Endothelial cell of umbilical vein (primary cell): ENCODE measurements around the gene HMGCS2. TPM values are rescaled to one million over a fixed set of nuclear protein-coding genes. Genes with fewer than 3 reads are reported as not detected.

ENCODE experiments used
- BruUV-seq: library from RNA; stranded (reverse); fragments of 400-500 nt; replicated peaks from 2 replicates; lab custom pipeline; 2021; lab: Mats Ljungman, UMichigan
- CTCF ChIA-PET: fragments of 300-600, 350-600 bp; sonication (Branson Sonifier 250); formaldehyde crosslinking; loops from one replicate; lab custom pipeline; 2021; ENCODE audit warnings: antibody characterized with exemption, inconsistent platforms; lab: Charles Lee
- POLR2A ChIA-PET: fragments of 300-600, 350-600 bp; sonication (Branson Sonifier 250); formaldehyde crosslinking; loops from one replicate; lab custom pipeline; 2021; ENCODE audit warnings: antibody characterized with exemption, inconsistent platforms; lab: Charles Lee
- DNase-seq: peaks from one replicate; pipeline ENCODE4 v3.0.0-alpha.2; 2011; ENCODE audit warnings: low read depth, low spot score
- FAIRE-seq: peaks from 2 replicates; lab custom pipeline; 2011; peaks lifted over from hg19 to GRCh38; lab: Jason Lieb, UNC
- H2AFZ ChIP-seq: 2 replicates; pipeline ENCODE4 v1.6.0; 2012; ENCODE audit warnings: low read depth, low read length, control low read depth, inconsistent platforms
- H3K27ac ChIP-seq: 2 replicates; pipeline ENCODE4 v1.5.1; 2011; ENCODE audit warnings: low read depth, mild to moderate bottlenecking, control low read depth, low read length, moderate library complexity; ENCODE audit not compliant: insufficient read depth
- H3K27me3 ChIP-seq, 2 experiments: 2 replicates each; pipeline versions ENCODE4 v1.6.0 to v1.6.1; 2011; ENCODE audit warnings: low read length in 2 of 2, mixed read lengths in 1 of 2; ENCODE audit not compliant: control insufficient read depth in 2 of 2, insufficient read depth in 2 of 2
- H3K36me3 ChIP-seq, 2 experiments: 2 replicates in 1 of 2; 3 replicates in 1 of 2; pipeline ENCODE4 v1.5.1; 2011; ENCODE audit warnings: low read length in 2 of 2, mild to moderate bottlenecking in 1 of 2, moderate library complexity in 1 of 2; ENCODE audit not compliant: control insufficient read depth in 2 of 2, insufficient read depth in 2 of 2; ENCODE audit errors: extremely low read depth in 1 of 2
- H3K4me1 ChIP-seq: 3 replicates; pipeline ENCODE4 v1.5.1; 2011; ENCODE audit warnings: mild to moderate bottlenecking, low read length; ENCODE audit not compliant: control insufficient read depth, insufficient read depth; ENCODE audit errors: extremely low read depth
- H3K4me2 ChIP-seq: 2 replicates; pipeline ENCODE4 v1.6.1; 2011; ENCODE audit warnings: low read length, control low read depth, mixed read lengths; ENCODE audit not compliant: insufficient read depth
- H3K4me3 ChIP-seq, 3 experiments: fragments of 200-600 bp in 1 of 3; sonication (generic), shearing (Covaris generic) in 1 of 3; replicated peaks in 1 of 3; 2 replicates each; pipeline ENCODE4 v1.5.1; 2011 to 2016; ENCODE audit warnings: control low read depth in 3 of 3, low read length in 3 of 3, mild to moderate bottlenecking in 2 of 3, inconsistent platforms in 1 of 3, low read depth in 1 of 3, moderate library complexity in 1 of 3; ENCODE audit not compliant: insufficient read depth in 1 of 3
- H3K79me2 ChIP-seq: 2 replicates; pipeline ENCODE4 v1.6.0; 2012; ENCODE audit warnings: low read length, inconsistent platforms; ENCODE audit not compliant: control insufficient read depth, insufficient read depth
- H3K9ac ChIP-seq: replicated peaks from 2 replicates; pipeline ENCODE3; 2011; ENCODE audit warnings: low read length, control low read depth; ENCODE audit not compliant: insufficient read depth; ENCODE audit errors: extremely low read depth
- H3K9me1 ChIP-seq: replicated peaks from 3 replicates; pipeline ENCODE4 v1.6.0; 2011; ENCODE audit warnings: mild to moderate bottlenecking, low read length; ENCODE audit not compliant: control insufficient read depth, insufficient read depth; ENCODE audit errors: extremely low read depth
- H3K9me3 ChIP-seq: replicated peaks from 2 replicates; pipeline ENCODE4 v1.5.1; 2012; ENCODE audit warnings: low read length, inconsistent platforms; ENCODE audit not compliant: control insufficient read depth, insufficient read depth
- H4K20me1 ChIP-seq: replicated peaks from 2 replicates; pipeline ENCODE3; 2011; ENCODE audit warnings: mild to moderate bottlenecking, low read length; ENCODE audit not compliant: control insufficient read depth, insufficient read depth; ENCODE audit errors: extremely low read depth
- EZH2 ChIP-seq: IDR thresholded peaks from 2 replicates; pipeline ENCODE4 v1.6.1; 2012; ENCODE audit warnings: borderline replicate concordance, low read depth, mild to moderate bottlenecking, moderate library complexity, low read length, inconsistent platforms; ENCODE audit not compliant: severe bottlenecking
- FOS ChIP-seq: IDR thresholded peaks from 2 replicates; pipeline ENCODE4 v1.6.1; 2011; ENCODE audit warnings: mild to moderate bottlenecking, low read length, moderate library complexity, borderline replicate concordance; ENCODE audit not compliant: insufficient read depth
- GATA2 ChIP-seq: IDR thresholded peaks from 2 replicates; pipeline ENCODE4 v1.7.0; 2011; ENCODE audit warnings: low read depth, mild to moderate bottlenecking, moderate library complexity, mixed read lengths, low read length; ENCODE audit not compliant: insufficient read length, insufficient read depth
- JUN ChIP-seq: IDR thresholded peaks from 2 replicates; pipeline ENCODE4 v1.6.1; 2011; ENCODE audit warnings: borderline replicate concordance, low read depth; ENCODE audit not compliant: insufficient read length, insufficient read depth
- MYC ChIP-seq: IDR thresholded peaks from one replicate; pipeline ENCODE4 v1.6.1; 2011; ENCODE audit warnings: mild to moderate bottlenecking, low read depth, low read length
- POLR2A ChIP-seq: IDR thresholded peaks from 2 replicates; pipeline ENCODE4 v1.6.1; 2012; ENCODE audit warnings: low read depth, mild to moderate bottlenecking, control low read depth, low read length
- POLR2AphosphoS5 ChIP-seq: IDR thresholded peaks from 2 replicates; pipeline ENCODE4 v1.6.1; 2012; ENCODE audit warnings: low read depth, mild to moderate bottlenecking, control low read depth, low read length, moderate library complexity; ENCODE audit not compliant: insufficient read depth
- dilution Hi-C: fragments of 300-500 bp; cut with MboI; formaldehyde crosslinking; loops from one replicate; pipeline ENCODE4 v1.15.0; 2019; ENCODE audit warnings: low sequenced_read_pairs; ENCODE audit not compliant: extremely low pct_ligation_motif_present
- intact Hi-C: fragments of 100-400 bp; cut with micrococcal nuclease; formaldehyde crosslinking; loops from one replicate; pipeline ENCODE4 v1.10.0; 2022
- polyA plus RNA-seq, 4 experiments: library from polyadenylated mRNA; depleted of rRNA in 3 of 4; stranded (reverse) in 3 of 4; unstranded in 1 of 4; fragments of >200 nt; gene quantifications; 2 replicates each; pipeline versions ENCODE4 v1.2.1 to v1.2.3, GENCODE V29; 2011 to 2012; ENCODE audit warnings: missing spikeins in 1 of 4
- total RNA-seq: library from RNA; stranded (reverse); gene quantifications from 2 replicates; pipeline ENCODE4 v1.2.3, GENCODE V29; 2021
- TF ChIP-seq, protein P1 (sequence below): IDR thresholded peaks from 2 replicates; pipeline ENCODE4 v1.6.1; 2011; ENCODE audit not compliant: insufficient read depth, insufficient read length
- TF ChIP-seq, protein P2 (sequence below), 2 donors: IDR thresholded peaks; 1 replicate in 1 of 2; 2 replicates in 1 of 2; pipeline ENCODE4 v1.5.1; 2011; ENCODE audit warnings: low read length in 2 of 2, mild to moderate bottlenecking in 2 of 2, moderate library complexity in 2 of 2, control low read depth in 1 of 2, inconsistent platforms in 1 of 2, low read depth in 1 of 2; ENCODE audit not compliant: insufficient read depth in 1 of 2; ENCODE audit errors: extremely low read depth in 1 of 2

Gene HMGCS2
- total and polyA plus RNA-seq, 2 donors (not counting 3 experiments of a cell fraction or from before 2014, with no cell fraction given): not detected

DNA sequence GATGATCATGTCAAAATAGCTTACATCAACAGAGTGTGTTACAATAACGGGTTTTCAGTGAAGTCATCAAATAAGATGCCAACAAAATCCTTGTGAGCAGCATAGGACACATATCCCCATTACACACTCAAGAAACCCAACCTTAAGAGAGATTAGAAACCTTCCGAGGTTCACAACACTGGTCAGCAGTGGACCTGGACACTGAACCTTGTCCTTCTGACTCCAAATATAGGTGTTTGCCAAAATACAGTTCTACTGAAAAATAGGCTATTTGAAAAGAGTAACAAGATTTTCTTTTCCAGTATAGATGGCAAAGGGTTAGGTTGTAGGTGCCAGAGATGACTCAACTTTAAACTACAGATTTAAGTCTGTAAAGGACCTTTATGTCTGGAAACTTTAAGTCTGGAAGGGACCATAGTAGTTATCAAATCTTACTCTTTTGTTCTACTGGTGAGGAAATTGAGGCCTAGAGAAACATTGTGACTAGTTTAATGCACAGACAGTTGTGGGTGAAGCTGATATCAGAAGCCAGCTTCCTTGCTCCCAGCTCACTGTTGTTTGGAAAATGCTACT lies 43.4 kb upstream of the HMGCS2 start:
- ChIA-PET POLR2A (no interaction called here), CTCF (interaction anchor here (1.0 to 3.0 kb wide), 2 partner anchors 16 to 68 kb away, joined by 3 to 12 read pairs; no protein-coding TSS in a partner anchor)
- BruUV-seq: no TSS peak
- Histone ChIP-seq H3K9ac (no peak overlapping the region), H3K36me3 (no peaks in the 10 kb centered on the region), H3K9me3 (no peaks in the 10 kb centered on the region), H3K4me1 (no peaks in the 10 kb centered on the region), H3K27ac (no peak overlapping the region), H3K4me3 (no peak overlapping the region), H3K27me3 (peaks cover 24 to 44% of the 10 kb centered on the region in 2 experiments), H2AFZ (no peak overlapping the region), H3K4me2 (no peak overlapping the region), H3K9me1 (no peaks in the 10 kb centered on the region), H4K20me1 (no peaks in the 10 kb centered on the region), H3K79me2 (no peaks in the 10 kb centered on the region)
- TF ChIP-seq FOS: no peak
- TF ChIP-seq POLR2AphosphoS5: no peak
- TF ChIP-seq POLR2A: no peak
- DNase-seq (no peak), FAIRE-seq (no peak)
- intact Hi-C loops (no loop called here), dilution Hi-C loops (no loop called here)

DNA sequence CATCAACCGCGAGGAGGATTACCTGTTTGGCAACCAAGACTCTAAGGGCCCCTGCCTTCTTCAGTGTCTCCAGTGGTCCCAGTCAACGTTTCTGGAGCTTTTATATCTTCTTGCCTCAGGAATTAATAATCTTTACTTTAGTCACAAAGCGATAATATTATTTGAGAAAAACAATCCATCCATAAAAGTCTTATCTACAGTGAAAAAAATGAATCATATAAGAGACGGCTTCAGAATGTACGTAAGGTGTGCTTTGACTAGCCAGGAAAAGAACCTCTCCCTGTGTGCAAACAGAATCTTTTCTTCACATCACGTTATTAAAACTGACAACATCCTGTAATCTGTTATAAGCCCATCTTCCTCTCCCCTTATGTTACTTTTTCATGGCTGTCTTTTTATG lies 42.7 kb upstream of the HMGCS2 start, which contains the start of gene REG4:
Gene REG4, minus strand, starts transcription at position 74 of the 400 bp plus-strand sequence. CDS start 2,691 bp downstream, outside the sequence.
- dilution Hi-C loops: no loop called here
- Histone ChIP-seq H2AFZ (no peak within 1 kb of the TSS), H3K9me1 (no peaks in the 10 kb centered on the region), H3K79me2 (no peaks in the 10 kb centered on the region), H3K27me3 (peaks cover 24 to 49% of the 10 kb centered on the region in 2 experiments), H3K27ac (no peak within 1 kb of the TSS), H4K20me1 (no peaks in the 10 kb centered on the region), H3K9me3 (no peaks in the 10 kb centered on the region), H3K4me1 (no peaks in the 10 kb centered on the region), H3K36me3 (no peaks in the 10 kb centered on the region), H3K9ac (no peak within 1 kb of the TSS), H3K4me2 (no peak within 1 kb of the TSS), H3K4me3 (no peak within 1 kb of the TSS)
- no peak for FAIRE-seq
- intact Hi-C loops: no loop called here
- TF ChIP-seq, protein P1, sequence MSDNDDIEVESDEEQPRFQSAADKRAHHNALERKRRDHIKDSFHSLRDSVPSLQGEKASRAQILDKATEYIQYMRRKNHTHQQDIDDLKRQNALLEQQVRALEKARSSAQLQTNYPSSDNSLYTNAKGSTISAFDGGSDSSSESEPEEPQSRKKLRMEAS: no peak
- TF ChIP-seq FOS (no peak), POLR2A (no peak), GATA2 (no peak), POLR2AphosphoS5 (no peak), JUN (no peak), MYC (no peak), EZH2 (no peak)
- TF ChIP-seq, protein P2, sequence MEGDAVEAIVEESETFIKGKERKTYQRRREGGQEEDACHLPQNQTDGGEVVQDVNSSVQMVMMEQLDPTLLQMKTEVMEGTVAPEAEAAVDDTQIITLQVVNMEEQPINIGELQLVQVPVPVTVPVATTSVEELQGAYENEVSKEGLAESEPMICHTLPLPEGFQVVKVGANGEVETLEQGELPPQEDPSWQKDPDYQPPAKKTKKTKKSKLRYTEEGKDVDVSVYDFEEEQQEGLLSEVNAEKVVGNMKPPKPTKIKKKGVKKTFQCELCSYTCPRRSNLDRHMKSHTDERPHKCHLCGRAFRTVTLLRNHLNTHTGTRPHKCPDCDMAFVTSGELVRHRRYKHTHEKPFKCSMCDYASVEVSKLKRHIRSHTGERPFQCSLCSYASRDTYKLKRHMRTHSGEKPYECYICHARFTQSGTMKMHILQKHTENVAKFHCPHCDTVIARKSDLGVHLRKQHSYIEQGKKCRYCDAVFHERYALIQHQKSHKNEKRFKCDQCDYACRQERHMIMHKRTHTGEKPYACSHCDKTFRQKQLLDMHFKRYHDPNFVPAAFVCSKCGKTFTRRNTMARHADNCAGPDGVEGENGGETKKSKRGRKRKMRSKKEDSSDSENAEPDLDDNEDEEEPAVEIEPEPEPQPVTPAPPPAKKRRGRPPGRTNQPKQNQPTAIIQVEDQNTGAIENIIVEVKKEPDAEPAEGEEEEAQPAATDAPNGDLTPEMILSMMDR (IDR thresholded peaks at IDR 0.05; ENCODE audit: extremely low read depth in 1 of 2, insufficient read depth in 1 of 2, low read depth in 1 of 2, low read length in 2 of 2): no peak
- no peak for DNase-seq
- POLR2A ChIA-PET: no interaction called here
- CTCF ChIA-PET: interaction anchor here (0.9 to 3.0 kb wide), 3 partner anchors 15 to 67 kb away, joined by 3 to 12 read pairs (median 3); no protein-coding TSS in a partner anchor
- no TSS peak for BruUV-seq
